Stimulated activated effector memory CD8-positive, alpha-beta T cell treated with anti-CD3 and anti-CD28 coated beads, Interleukin-12 subunit alpha, Interleukin-12 subunit beta, amount 100 ng/mL, for 72 hours (primary cell): ENCODE data around the gene S100A1.
A peak's percentile ranks its signal among the peaks of the same experiment; 100 is the strongest.
"Not testable (repeated sequence)": the region's sequence is repeated elsewhere in the genome, so short reads cannot be mapped to it uniquely, and the experiment has no call there.

ENCODE experiments used
- ATAC-seq: fragments of 150-1000 bp; cut with Tn5 transposase; 2 replicates; pipeline ENCODE4 v1.10.0; 2021
- DNase-seq, 2 donors: peaks; one replicate each; pipeline ENCODE4 v3.0.0; 2021 to 2022; ENCODE audit warnings: low spot score in 2 of 2
- H3K27ac Mint-ChIP-seq: one replicate; pipeline ENCODE4 v1.8.0; 2022; ENCODE audit warnings: mild to moderate bottlenecking, mixed read lengths
- H3K36me3 Mint-ChIP-seq: one replicate; pipeline ENCODE4 v1.8.0; 2022; ENCODE audit warnings: mild to moderate bottlenecking, mixed read lengths
- H3K4me1 Mint-ChIP-seq: one replicate; pipeline ENCODE4 v1.8.0; 2022; ENCODE audit warnings: mixed read lengths
- H3K4me3 Mint-ChIP-seq: one replicate; pipeline ENCODE4 v1.8.0; 2022; ENCODE audit warnings: mild to moderate bottlenecking, mixed read lengths
- H3K9me3 Mint-ChIP-seq: one replicate; pipeline ENCODE4 v1.8.0; 2022; ENCODE audit warnings: mixed read lengths

The S100A1 gene

DNA sequence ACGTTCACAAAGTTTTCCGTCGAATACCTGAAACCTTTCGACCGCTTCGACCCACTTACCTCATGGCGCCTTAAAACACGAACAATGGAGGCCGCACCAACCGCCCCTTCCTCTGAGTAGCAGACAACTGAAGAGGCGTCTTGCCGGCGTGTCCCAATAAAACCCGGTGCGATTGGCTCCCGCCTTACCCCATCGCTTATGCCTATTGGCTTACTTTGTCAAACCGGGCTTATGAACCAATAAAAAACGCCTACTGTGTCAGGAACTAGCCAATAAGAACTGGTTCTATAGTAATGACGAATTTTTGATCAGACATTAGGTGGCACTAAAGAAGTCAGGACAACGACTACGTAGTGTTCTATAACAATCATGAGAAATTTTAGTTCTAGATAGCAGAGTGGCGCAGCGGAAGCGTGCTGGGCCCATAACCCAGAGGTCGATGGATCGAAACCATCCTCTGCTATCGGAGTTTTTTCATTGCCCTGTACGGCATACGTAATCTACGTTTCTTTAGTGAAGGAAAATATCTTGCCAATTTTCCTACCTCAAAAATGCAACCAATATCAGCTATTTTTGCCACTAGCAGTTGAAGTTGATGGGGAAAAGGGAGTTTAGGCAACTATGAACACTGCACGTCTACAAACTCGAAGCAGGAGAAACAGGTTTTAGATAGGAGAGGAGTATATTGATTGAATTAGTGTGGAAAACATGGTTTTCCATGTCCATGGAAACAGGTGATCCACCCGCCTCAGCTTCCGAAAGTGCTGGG, 42.8 kb downstream of the S100A1 start, which contains the start of gene ILF2:
Gene ILF2, minus strand, starts transcription at position 135 of the 769 bp plus-strand sequence. Its CDS starts 71 bp downstream, at position 64.
- DNase-seq (peak; percentile 93 to 98), ATAC-seq (peak; percentile 97)
- H3K4me3 Mint-ChIP-seq = no peak within 1 kb of the TSS
- peaks cover 11% of the 10 kb centered on the region for H3K4me1 Mint-ChIP-seq
- H3K9me3 Mint-ChIP-seq = no peaks in the 10 kb centered on the region
- H3K27ac Mint-ChIP-seq = no peak within 1 kb of the TSS
- H3K36me3 Mint-ChIP-seq = no peaks in the 10 kb centered on the region

GRCh38 chr1:153671628-153672353, 43.6 kb downstream of the S100A1 start:
- ATAC-seq (peak; percentile 47), DNase-seq (peak; percentile 27 to 81)
- not testable (repeated sequence) for H3K4me3 Mint-ChIP-seq, H3K27ac Mint-ChIP-seq, H3K36me3 Mint-ChIP-seq, H3K9me3 Mint-ChIP-seq
- peaks cover 11% of the 10 kb centered on the region for H3K4me1 Mint-ChIP-seq

DNA sequence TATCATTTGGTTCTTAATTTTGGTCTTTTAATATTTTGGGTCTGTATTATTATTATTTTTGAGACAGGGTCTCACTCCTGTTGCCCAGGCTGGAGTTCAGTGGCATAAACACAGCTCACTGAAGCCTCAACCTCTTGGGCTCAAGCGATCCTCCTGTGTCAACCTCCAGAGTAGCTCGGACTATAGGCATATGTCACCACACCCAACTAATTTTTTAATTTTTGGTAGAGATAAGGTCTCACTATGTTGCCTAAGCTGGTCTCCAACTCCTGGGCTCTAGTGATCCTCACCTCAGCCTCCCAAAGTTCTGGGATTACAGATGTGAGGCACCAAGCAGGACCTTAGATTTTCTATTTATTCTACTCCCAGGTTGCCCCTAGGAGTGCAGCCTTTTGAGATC, 45.3 kb downstream of the S100A1 start:
- Mint-ChIP-seq H3K4me1 (peaks cover 18% of the 10 kb centered on the region), H3K36me3 (no peaks in the 10 kb centered on the region), H3K4me3 (no peak overlapping the region), H3K9me3 (no peaks in the 10 kb centered on the region), H3K27ac (peak overlapping the region; percentile 7)
- ATAC-seq (no peak), DNase-seq (no peak)

GRCh38 chr1:153677718-153678518, 49.7 kb downstream of the S100A1 start:
- peak overlapping the region; percentile 70 for H3K4me3 Mint-ChIP-seq
- no peaks in the 10 kb centered on the region for H3K36me3 Mint-ChIP-seq
- no peak overlapping the region for H3K27ac Mint-ChIP-seq
- ATAC-seq (peak; percentile 58), DNase-seq (peak; percentile 27 to 73)
- peaks cover 28% of the 10 kb centered on the region for H3K4me1 Mint-ChIP-seq
- no peaks in the 10 kb centered on the region for H3K9me3 Mint-ChIP-seq

DNA sequence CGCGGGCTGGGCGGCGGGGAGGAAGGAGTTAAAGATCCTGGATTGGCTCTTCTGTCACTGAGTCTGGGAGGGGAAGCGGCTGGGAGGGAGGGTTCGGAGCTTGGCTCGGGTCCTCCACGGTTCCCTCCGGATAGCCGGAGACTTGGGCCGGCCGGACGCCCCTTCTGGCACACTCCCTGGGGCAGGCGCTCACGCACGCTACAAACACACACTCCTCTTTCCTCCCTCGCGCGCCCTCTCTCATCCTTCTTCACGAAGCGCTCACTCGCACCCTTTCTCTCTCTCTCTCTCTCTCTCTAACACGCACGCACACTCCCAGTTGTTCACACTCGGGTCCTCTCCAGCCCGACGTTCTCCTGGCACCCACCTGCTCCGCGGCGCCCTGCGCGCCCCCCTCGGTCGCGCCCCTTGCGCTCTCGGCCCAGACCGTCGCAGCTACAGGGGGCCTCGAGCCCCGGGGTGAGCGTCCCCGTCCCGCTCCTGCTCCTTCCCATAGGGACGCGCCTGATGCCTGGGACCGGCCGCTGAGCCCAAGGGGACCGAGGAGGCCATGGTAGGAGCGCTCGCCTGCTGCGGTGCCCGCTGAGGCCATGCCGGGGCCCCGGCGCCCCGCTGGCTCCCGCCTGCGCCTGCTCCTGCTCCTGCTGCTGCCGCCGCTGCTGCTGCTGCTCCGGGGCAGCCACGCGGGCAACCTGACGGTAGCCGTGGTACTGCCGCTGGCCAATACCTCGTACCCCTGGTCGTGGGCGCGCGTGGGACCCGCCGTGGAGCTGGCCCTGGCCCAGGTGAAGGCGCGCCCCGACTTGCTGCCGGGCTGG, 50.5 kb downstream of the S100A1 start, which contains the start of gene NPR1:
Gene NPR1, plus strand, starts transcription at position 170 of the 818 bp plus-strand sequence. Its CDS starts 421 bp downstream, at position 591.
- peak; percentile 64 for ATAC-seq
- Mint-ChIP-seq H3K36me3 (no peaks in the 10 kb centered on the region), H3K9me3 (no peaks in the 10 kb centered on the region), H3K27ac (no peak within 1 kb of the TSS), H3K4me1 (peaks cover 28% of the 10 kb centered on the region), H3K4me3 (peak within 1 kb of the TSS; percentile 70)
- peak; percentile 8 to 58 for DNase-seq

DNA sequence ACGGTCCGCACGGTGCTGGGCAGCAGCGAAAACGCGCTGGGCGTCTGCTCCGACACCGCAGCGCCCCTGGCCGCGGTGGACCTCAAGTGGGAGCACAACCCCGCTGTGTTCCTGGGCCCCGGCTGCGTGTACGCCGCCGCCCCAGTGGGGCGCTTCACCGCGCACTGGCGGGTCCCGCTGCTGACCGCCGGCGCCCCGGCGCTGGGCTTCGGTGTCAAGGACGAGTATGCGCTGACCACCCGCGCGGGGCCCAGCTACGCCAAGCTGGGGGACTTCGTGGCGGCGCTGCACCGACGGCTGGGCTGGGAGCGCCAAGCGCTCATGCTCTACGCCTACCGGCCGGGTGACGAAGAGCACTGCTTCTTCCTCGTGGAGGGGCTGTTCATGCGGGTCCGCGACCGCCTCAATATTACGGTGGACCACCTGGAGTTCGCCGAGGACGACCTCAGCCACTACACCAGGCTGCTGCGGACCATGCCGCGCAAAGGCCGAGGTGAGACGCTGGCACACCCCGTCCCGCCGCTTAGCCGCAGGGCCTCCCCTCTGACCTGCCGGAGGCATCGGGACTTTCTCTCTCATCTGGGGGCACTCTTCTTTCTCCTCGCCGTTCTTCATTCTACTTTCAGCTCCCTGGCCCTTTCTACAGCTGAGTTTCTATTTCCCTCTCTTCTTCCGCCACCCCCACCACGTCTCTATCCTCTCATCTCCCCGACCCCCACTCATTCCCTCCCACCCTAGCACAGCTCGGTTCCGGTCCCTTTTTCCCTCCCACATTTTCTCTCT, 51.3 kb downstream of the S100A1 start:
- Mint-ChIP-seq H3K36me3 (no peaks in the 10 kb centered on the region), H3K4me3 (peak overlapping the region; percentile 70), H3K4me1 (peaks cover 28% of the 10 kb centered on the region), H3K9me3 (no peaks in the 10 kb centered on the region), H3K27ac (no peak overlapping the region)
- DNase-seq (peak in 1 of 2 donors; percentile 58), ATAC-seq (peak; percentile 65)

- Mint-ChIP-seq H3K4me3 (peak overlapping the region; percentile 70), H3K27ac (no peak overlapping the region), H3K4me1 (peaks cover 28% of the 10 kb centered on the region), H3K9me3 (no peaks in the 10 kb centered on the region), H3K36me3 (no peaks in the 10 kb centered on the region)
- ATAC-seq = no peak
- no peak for DNase-seq
Observed at GRCh38 chr1:153680120-153680403, 51.8 kb downstream of the S100A1 start.
